ENCODE data around the gene SCP2.
A peak's percentile ranks its signal among the peaks of the same experiment; 100 is the strongest.

The SCP2 gene

GRCh38 chr1:53023546-53023945 is 96.5 kb downstream of the SCP2 start:
- TF ChIP-seq POLR2A (IDR thresholded peaks at IDR 0.05; ENCODE audit: low read depth, low read length): no peak
- no peak for FAIRE-seq
- DNase-seq (ENCODE audit: insufficient read length, low spot score): no peak

- no peak for TF ChIP-seq POLR2A (IDR thresholded peaks at IDR 0.05; ENCODE audit: low read depth, low read length)
- FAIRE-seq (peak; percentile 15), DNase-seq (ENCODE audit: insufficient read length, low spot score) (no peak)
These were observed 97.0 kb downstream of the SCP2 start for GRCh38 chr1:53024117-53024516.

- peak; percentile 95 for FAIRE-seq
- DNase-seq (ENCODE audit: insufficient read length, low spot score): peak; percentile 65
- TF ChIP-seq POLR2A (IDR thresholded peaks at IDR 0.05; ENCODE audit: low read depth, low read length): no peak
These were observed 98.1 kb downstream of the SCP2 start for GRCh38 chr1:53025034-53025768.

GRCh38 chr1:53025769-53026112 is 98.7 kb downstream of the SCP2 start:
- FAIRE-seq (no peak), DNase-seq (ENCODE audit: insufficient read length, low spot score) (no peak)
- no peak for TF ChIP-seq POLR2A (IDR thresholded peaks at IDR 0.05; ENCODE audit: low read depth, low read length)

GRCh38 chr1:53026254-53026653 is 99.2 kb downstream of the SCP2 start:
- no peak for DNase-seq (ENCODE audit: insufficient read length, low spot score)
- no peak for TF ChIP-seq POLR2A (IDR thresholded peaks at IDR 0.05; ENCODE audit: low read depth, low read length)
- no peak for FAIRE-seq

GRCh38 chr1:53031732-53032131 is 104.7 kb downstream of the SCP2 start:
- no peak for TF ChIP-seq POLR2A (IDR thresholded peaks at IDR 0.05; ENCODE audit: low read depth, low read length)
- DNase-seq (ENCODE audit: insufficient read length, low spot score) (no peak), FAIRE-seq (no peak)

- TF ChIP-seq POLR2A (IDR thresholded peaks at IDR 0.05; ENCODE audit: low read depth, low read length): no peak
- DNase-seq (ENCODE audit: insufficient read length, low spot score): no peak
- FAIRE-seq: no peak
These were observed 110.1 kb downstream of the SCP2 start for GRCh38 chr1:53037159-53037558.

- no peak for DNase-seq (ENCODE audit: insufficient read length, low spot score)
- no peak for TF ChIP-seq POLR2A (IDR thresholded peaks at IDR 0.05; ENCODE audit: low read depth, low read length)
- FAIRE-seq: no peak
These were observed 111.5 kb downstream of the SCP2 start for GRCh38 chr1:53038566-53038965.

- DNase-seq (ENCODE audit: insufficient read length, low spot score): no peak
- FAIRE-seq: no peak
- no peak for TF ChIP-seq POLR2A (IDR thresholded peaks at IDR 0.05; ENCODE audit: low read depth, low read length)
These were observed 116.2 kb downstream of the SCP2 start for GRCh38 chr1:53043271-53043670.

GRCh38 chr1:53044926-53045325 is 117.8 kb downstream of the SCP2 start:
- FAIRE-seq (no peak), DNase-seq (ENCODE audit: insufficient read length, low spot score) (no peak)
- TF ChIP-seq POLR2A (IDR thresholded peaks at IDR 0.05; ENCODE audit: low read depth, low read length): no peak

- FAIRE-seq: peak; percentile 99
- TF ChIP-seq POLR2A (IDR thresholded peaks at IDR 0.05; ENCODE audit: low read depth, low read length): no peak
- peak; percentile 62 for DNase-seq (ENCODE audit: insufficient read length, low spot score)
These were observed 119.9 kb downstream of the SCP2 start for GRCh38 chr1:53046930-53047329.

GRCh38 chr1:53047737-53048736 is 121.0 kb downstream of the SCP2 start:
- FAIRE-seq (peak; percentile 99), DNase-seq (ENCODE audit: insufficient read length, low spot score) (peak; percentile 38)
- TF ChIP-seq POLR2A (IDR thresholded peaks at IDR 0.05; ENCODE audit: low read depth, low read length): no peak

GRCh38 chr1:53048960-53049573 is 122.0 kb downstream of the SCP2 start:
- FAIRE-seq (no peak), DNase-seq (ENCODE audit: insufficient read length, low spot score) (no peak)

GRCh38 chr1:53049574-53049967 is 122.5 kb downstream of the SCP2 start:
- FAIRE-seq: no peak
- no peak for TF ChIP-seq POLR2A (IDR thresholded peaks at IDR 0.05; ENCODE audit: low read depth, low read length)
- no peak for DNase-seq (ENCODE audit: insufficient read length, low spot score)

More at GRCh38 chr1:53048960-53049573, 122.0 kb downstream of the SCP2 start:
- no peak for TF ChIP-seq POLR2A (IDR thresholded peaks at IDR 0.05; ENCODE audit: low read depth, low read length)
